Measurements from ENCODE around the gene TLN1.

TLN1 gene

DNA sequence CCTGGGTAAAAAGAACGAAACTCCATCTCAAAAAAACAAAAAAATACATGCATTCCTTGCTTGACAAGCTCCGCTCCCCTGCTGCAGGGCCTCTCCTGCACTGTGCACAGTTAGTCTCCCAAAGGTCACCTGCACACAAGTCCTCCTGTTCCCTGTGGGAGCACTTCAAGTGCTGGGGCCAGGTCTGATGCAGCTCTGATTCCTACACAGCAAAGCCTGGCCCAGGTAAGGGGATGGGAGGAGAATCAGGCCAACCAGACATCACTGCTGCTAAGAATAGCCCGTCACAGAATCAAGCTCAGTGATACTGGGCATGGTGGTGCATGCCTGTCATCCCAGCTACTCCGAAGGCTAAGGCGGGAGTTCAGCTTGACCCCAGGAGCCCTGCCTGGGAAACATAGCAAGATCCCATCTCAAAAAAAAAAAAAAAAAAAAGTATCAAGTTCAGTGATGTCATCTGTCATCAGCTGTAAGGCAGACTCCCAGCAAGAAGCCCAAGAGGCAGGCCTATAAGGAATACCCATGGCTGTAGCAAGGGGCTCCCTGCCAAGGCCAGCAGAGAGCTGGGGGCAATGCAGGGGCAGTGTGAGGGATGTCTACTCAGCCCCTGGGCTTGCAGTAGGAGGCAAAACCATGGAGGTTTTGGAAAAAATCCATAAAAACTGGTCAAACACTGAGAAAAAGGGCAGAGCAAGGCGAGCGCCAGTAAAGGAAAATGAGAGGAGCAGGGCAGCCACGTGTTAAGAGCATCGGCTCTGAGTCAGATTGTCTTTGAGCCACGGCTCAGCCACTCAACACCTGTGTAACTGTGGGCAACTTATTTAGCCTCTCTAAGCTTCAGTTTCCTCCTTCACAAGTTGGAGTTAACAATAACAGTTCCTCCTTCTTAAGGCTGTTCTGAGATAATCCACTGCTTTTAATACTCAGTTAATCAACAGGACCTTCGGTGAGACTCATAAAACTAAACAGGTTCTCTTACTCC lies 45.5 kb downstream of the TLN1 start:
- DNase-seq (ENCODE audit: low spot score), result peak; percentile 50

DNA sequence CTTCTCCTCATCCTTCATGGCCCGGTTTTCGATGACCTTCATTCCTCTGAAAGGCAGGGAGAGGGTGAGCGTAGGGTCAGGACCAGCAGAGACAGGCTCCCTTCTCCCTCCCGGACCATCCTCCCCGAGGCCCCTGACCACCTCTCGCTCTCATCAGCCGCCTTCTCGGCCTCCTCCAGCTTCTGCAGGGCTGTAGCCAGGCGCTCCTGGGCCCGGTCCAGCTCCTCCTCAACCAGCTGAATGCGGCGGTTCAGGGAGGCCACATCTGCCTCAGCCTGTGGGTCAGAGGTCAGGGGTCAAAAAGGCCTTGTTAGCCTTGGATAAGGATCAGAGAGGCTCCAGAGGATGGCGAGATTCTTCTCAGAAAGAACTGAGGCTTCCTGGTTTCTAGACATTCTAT lies 46.5 kb downstream of the TLN1 start:
- no peak for DNase-seq (ENCODE audit: low spot score)

DNA sequence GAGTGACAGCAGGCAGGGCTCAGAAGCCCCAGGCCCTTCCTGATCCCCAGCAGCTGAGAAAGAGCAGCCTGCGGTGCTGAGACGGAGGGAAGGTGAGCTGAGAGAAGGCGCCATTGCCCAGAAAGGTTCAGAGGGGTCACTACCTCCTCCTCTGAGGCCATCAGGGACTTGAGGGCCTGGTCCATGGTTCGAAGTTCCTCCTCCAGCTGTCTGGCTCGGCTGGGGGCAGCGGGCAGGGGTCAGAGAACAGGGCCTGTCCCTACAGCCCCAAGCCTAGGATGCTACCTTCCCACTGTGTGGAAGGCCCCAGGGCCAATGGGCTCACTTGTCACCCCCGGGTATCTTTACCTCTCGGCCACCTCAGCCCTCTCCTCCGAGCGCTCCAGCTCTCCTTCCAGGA lies 47.1 kb downstream of the TLN1 start:
- DNase-seq (ENCODE audit: low spot score), result no peak

DNA sequence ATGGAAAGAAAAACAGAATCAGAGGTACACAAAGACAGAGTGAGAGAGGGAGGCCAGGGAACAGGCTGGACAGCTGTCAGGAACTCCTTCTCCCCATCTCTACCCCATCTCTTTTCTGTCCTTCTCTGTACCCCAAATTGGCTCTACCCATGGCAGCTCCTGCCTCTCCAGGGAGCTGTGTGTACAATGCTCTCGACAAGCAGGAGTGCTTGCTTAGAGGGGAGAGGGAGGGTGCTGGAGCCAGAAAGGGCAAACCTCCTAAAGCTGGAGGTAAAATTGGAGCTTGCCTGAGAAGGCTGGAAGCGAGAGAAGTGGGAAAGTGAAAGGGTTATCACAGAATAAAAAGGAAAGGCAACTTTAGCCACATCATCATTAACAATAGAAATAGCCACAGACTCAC lies 48.7 kb downstream of the TLN1 start:
- DNase-seq (ENCODE audit: low spot score), result no peak

DNA sequence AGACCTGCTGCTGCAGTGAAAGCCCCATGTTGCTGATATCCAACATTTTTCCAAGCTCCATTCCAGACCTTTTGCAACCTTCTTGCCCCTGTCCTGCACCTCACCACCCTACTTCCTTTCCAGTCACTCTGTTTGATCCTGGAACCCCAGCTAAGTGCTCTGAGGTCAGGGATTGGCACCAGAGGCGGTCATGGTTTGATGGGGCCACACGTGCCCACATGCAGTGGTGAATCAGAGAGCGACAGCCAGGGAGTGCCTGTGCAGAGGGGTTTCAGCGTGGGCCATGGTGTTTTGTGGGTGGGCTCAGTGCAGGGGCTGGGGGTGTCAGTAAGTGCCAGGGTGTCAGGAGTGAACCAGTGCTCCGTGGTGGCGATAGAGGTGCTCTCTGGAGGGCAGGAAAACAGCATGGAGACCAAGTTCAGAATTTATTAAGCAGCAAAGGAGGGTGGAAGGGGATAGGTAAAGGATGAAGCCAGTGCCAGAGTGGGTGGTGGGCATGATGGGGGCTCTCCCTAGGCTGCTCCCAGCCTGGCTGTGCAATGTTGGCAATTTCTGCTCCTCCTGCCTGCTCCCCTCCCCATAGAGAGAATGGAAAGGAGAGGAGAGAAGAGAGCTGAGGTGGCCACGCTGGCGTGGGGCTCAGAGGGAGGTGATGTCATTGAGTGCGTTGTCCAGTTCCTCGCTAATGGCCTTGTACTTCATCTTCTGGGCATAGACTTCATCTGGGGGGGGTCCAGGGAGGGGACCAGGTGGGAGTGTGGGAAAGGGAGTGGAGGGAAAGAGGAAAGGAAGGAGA lies 49.3 kb downstream of the TLN1 start:
- no peak for DNase-seq (ENCODE audit: low spot score)

DNA sequence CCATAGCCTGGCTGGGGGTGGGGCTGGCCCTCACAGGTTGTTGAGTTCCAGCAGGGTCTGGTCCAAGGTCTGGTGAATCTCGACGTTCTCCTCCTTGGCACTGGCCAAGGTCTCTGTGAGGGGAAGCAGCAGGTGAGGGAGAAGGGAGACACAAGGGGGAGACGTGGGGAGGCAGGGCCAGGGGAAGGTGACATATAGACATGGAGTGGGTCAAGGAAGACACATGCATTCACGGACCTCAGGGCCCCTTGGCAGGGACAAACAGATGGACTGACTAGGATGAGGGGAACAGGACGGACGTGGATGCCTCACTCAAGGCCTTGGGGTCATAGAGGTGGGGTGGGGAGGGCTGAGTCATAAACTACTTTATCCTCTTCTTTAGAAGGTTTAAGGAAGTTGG lies 49.9 kb downstream of the TLN1 start:
- DNase-seq (ENCODE audit: low spot score), result no peak

DNA sequence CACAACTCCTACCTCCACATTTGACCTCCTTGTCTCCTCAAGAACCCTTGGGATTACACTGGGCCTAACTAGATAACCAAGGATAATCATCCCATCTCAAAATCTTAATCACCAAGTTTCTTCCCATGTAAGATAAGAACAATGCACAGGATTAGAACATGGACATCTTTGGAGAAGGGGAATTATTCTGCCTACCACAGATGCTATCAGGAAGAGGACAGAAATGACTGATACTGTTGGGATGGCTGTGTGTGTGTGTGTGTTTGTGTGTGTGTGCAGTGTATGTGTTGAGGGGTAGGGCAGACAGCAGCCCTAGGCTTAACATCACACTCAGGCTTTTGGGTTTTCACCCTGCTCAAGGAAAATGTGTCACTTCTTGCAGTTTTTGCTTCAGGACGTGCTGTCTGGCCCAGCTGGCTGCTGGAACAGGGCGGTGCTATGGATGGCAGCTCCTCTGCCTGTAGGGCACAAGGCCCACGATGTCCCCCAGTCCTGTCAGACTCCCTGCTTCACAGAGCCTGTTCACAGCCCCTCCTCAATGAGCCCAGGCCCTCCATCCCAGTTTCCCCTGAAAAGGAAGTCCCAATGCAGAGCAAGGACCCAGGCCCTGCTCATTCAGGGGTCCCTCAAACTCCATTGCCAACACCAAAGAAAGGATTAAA lies 50.5 kb downstream of the TLN1 start:
- DNase-seq (ENCODE audit: low spot score), result no peak

DNA sequence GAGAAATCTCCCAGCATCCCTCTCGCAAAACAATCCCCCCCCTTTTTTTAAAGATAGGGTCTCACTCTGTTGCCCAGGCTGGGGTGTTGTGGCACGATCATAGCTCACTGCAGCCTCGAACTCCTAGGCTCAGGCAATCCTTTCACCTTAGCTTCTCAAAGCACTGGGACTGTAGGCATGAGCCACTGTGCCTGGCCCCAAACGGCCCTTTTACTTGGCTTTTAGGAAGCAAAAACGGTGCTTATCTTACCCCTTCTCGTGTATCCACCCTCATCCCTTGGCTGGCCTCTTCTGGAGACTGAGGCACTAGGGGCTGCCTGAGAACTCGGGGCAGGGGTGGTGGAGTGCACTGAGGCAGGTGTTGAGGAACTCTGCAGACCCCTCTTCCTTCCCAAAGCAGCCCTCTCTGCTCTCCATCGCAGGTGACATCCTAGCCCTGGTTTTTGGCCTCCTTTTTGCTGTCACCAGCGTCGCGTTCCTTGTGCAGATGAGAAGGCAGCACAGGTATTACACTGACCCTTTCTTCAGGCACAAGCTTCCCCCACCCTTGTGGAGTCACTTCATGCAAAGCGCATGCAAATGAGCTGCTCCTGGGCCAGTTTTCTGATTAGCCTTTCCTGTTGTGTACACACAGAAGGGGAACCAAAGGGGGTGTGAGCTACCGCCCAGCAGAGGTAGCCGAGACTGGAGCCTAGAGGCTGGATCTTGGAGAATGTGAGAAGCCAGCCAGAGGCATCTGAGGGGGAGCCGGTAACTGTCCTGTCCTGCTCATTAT lies 51.5 kb downstream of the TLN1 start:
- DNase-seq (ENCODE audit: low spot score), result peak; percentile 52

DNA sequence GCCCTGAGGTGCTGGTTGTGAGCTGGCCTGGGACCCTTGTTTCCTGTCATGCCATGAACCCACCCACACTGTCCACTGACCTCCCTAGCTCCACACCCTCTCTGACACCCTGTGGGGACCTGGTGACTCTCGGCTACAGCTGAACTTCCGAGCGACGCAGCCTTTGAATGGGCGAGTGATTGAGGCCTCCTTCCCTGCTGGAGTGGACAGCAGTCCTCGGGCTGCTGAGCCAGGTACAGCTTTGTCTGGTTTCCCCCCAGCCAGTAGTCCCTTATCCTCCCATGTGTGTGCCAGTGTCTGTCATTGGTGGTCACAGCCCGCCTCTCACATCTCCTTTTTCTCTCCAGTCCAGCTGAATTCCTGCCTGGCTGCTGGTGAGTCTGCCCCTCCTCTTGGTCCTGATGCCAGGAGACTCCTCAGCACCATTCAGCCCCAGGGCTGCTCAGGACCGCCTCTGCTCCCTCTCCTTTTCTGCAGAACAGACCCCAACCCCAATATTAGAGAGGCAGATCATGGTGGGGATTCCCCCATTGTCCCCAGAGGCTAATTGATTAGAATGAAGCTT lies 52.1 kb downstream of the TLN1 start:
- DNase-seq (ENCODE audit: low spot score), result no peak

DNA sequence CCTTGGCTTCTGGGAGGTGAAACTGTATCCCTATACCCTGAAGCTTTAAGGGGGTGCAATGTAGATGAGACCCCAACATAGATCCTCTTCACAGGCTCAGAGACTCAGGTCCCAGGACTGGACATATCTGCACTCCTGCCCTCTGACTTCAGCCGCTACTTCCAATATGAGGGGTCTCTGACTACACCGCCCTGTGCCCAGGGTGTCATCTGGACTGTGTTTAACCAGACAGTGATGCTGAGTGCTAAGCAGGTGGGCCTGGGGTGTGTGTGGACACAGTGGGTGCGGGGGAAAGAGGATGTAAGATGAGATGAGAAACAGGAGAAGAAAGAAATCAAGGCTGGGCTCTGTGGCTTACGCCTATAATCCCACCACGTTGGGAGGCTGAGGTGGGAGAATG lies 52.9 kb downstream of the TLN1 start:
- DNase-seq (ENCODE audit: low spot score), result no peak

DNA sequence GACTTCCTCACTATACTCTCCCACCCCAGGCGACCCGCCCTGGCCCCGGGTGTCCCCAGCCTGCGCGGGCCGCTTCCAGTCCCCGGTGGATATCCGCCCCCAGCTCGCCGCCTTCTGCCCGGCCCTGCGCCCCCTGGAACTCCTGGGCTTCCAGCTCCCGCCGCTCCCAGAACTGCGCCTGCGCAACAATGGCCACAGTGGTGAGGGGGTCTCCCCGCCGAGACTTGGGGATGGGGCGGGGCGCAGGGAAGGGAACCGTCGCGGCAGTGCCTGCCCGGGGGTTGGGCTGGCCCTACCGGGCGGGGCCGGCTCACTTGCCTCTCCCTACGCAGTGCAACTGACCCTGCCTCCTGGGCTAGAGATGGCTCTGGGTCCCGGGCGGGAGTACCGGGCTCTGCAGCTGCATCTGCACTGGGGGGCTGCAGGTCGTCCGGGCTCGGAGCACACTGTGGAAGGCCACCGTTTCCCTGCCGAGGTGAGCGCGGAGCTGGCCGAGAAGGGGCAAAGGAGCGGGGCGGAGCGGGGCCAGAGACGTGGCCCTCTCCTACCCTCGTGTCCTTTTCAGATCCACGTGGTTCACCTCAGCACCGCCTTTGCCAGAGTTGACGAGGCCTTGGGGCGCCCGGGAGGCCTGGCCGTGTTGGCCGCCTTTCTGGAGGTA lies 56.1 kb downstream of the TLN1 start:
- DNase-seq (ENCODE audit: low spot score), result peak; percentile 40

DNA sequence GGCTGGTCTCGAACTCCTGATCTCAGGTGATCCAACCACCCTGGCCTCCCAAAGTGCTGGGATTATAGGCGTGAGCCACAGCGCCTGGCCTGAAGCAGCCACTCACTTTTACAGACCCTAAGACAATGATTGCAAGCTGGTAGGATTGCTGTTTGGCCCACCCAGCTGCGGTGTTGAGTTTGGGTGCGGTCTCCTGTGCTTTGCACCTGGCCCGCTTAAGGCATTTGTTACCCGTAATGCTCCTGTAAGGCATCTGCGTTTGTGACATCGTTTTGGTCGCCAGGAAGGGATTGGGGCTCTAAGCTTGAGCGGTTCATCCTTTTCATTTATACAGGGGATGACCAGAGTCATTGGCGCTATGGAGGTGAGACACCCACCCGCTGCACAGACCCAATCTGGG lies 56.8 kb downstream of the TLN1 start:
- no peak for DNase-seq (ENCODE audit: low spot score)

DNA sequence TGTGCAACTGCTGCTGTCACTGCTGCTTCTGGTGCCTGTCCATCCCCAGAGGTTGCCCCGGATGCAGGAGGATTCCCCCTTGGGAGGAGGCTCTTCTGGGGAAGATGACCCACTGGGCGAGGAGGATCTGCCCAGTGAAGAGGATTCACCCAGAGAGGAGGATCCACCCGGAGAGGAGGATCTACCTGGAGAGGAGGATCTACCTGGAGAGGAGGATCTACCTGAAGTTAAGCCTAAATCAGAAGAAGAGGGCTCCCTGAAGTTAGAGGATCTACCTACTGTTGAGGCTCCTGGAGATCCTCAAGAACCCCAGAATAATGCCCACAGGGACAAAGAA lies 58.0 kb downstream of the TLN1 start:
- no peak for DNase-seq (ENCODE audit: low spot score)

DNA sequence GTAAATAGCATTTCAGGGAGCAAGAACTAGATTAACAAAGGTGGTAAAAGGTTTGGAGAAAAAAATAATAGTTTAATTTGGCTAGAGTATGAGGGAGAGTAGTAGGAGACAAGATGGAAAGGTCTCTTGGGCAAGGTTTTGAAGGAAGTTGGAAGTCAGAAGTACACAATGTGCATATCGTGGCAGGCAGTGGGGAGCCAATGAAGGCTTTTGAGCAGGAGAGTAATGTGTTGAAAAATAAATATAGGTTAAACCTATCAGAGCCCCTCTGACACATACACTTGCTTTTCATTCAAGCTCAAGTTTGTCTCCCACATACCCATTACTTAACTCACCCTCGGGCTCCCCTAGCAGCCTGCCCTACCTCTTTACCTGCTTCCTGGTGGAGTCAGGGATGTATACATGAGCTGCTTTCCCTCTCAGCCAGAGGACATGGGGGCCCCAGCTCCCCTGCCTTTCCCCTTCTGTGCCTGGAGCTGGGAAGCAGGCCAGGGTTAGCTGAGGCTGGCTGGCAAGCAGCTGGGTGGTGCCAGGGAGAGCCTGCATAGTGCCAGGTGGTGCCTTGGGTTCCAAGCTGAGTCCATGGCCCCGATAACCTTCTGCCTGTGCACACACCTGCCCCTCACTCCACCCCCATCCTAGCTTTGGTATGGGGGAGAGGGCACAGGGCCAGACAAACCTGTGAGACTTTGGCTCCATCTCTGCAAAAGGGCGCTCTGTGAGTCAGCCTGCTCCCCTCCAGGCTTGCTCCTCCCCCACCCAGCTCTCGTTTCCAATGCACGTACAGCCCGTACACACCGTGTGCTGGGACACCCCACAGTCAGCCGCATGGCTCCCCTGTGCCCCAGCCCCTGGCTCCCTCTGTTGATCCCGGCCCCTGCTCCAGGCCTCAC lies 58.6 kb downstream of the TLN1 start, which contains the start of gene CA9:
Gene CA9 (plus strand): TSS at position 797 of the 893 bp plus-strand sequence. CDS start 32 bp downstream, at position 829.
- no peak for DNase-seq (ENCODE audit: low spot score)

DNA sequence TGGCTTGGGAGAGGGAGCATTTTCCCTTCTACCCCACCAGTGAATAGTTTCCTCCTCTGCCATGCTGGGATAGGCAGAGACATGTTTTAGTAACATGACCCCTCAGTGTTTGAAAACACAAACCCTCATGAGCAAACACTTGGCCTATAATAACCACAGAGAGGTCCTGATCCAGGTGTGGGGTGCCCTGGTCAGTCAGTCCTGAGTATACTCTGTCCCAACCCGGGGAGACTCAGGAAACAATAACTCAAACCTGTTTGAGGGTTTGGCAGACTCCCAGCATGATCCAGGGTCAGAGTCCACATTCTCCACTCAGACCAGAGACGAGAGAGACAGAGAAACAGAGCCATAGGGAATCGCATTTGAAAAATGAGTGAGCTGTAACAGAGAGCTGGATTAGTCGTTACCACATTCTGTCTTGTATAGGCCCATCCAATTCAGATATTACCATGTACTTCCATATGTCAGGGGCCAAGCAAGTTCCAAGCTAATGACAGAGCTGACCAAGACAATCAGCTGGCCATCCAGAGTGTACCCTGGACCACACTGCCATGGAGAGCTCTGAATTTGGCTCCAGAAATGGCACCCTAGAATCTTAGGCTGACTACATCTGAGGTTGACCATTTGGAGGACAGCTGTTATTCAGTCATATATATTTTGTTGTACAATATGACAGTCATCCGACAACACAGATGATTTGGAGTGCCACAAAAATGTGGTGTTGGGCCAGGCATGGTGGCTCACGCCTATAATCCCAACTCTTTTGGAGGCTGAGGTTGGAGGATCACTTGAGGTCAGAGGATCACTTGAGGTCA lies 62.5 kb downstream of the TLN1 start:
- peak; percentile 36 for DNase-seq (ENCODE audit: low spot score)

DNA sequence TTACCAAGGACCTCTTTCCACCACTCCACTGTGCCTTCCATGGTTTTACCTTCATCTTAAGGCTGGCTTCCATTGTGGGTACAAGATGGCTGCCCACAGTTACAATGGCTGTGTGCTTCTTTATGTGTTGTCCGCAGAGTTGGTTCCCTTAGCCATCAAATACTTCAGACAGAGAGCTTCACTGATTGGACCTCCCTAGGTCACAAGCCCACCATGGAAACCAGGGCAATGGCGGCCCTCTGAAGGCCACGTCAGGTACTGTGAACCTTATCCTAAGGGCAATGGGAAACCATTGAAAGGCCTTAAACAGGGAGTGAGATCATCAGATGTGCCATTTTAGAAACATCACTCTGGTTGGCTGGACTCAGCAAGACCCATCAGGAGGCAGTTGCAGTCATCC lies 64.1 kb downstream of the TLN1 start:
- DNase-seq (ENCODE audit: low spot score), result no peak

DNA sequence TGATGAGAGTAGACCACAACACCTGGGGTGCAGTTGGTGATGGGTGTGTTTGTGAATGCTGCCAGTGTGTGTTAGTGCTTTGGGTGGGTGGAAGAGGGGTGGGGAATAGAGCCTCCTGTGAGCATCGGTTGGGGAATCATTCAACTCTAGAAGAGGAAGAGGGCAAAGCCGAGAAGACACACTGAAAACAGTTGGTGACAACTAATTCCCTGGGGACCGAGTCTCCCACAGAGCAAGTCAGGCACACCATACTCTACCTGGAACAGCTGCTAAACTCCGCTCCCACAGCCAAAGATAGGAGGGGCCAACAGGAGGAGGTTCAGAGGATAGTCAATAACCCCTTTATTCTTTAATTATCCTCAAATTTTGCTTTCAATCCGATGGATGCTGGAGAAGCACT lies 65.4 kb downstream of the TLN1 start:
- no peak for DNase-seq (ENCODE audit: low spot score)

DNA sequence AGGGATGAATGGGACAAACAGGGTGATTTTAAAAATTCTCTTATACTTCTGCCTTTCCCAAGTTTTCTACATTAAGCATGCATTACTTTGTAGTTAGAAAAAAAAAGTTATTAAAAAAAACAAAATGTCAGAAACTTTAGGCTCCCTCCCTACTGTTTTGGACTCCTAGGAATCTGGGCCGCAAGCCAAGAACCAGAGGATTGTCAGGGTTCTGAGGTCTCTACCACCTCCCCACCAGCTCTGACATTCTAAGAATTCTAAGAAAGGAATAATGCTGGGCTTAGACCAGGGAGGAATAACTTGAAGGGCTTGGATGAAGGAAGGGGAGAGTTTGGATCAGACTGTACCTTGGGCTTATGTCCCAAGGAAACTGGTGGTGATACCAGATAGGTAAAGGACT lies 66.0 kb downstream of the TLN1 start:
- peak; percentile 65 for DNase-seq (ENCODE audit: low spot score)

DNA sequence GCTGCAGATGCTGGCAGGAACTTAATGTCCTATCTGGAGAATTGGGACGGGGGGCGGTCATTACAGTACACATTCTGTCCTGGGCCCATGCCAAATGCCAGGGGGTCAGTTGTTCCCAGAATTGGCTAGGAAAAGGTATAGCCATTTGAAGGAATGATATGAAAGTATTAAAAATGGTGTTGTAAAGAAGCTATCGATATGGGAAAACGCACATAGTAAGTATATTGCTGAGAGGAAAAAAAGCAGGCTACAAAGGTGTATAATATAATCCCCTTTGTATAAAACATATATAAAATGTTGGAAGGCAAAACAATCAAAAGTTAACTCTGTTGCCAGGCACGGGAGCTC lies 66.5 kb downstream of the TLN1 start:
- no peak for DNase-seq (ENCODE audit: low spot score)
